A673 (cell line): ENCODE measurements around the gene RAB3B. TPM values are rescaled to one million over a fixed set of nuclear protein-coding genes. Genes with fewer than 3 reads are reported as not detected.
A peak's percentile ranks its signal among the peaks of the same experiment; 100 is the strongest.
"Not testable (repeated sequence)": the region's sequence is repeated elsewhere in the genome, so short reads cannot be mapped to it uniquely, and the experiment has no call there.

Source experiments
- BruUV-seq: library from RNA; stranded (reverse); fragments of 400-500 nt; replicated peaks from 2 replicates; lab custom pipeline; 2021; lab: Mats Ljungman, UMichigan
- CTCF ChIA-PET: fragments of 300-600 bp; sonication (Branson Sonifier 250); formaldehyde crosslinking; loops from one replicate; lab custom pipeline; 2022; ENCODE audit warnings: antibody characterized with exemption; lab: Charles Lee
- POLR2A ChIA-PET: fragments of 300-600 bp; sonication (Branson Sonifier 250); formaldehyde crosslinking; loops from one replicate; lab custom pipeline; 2022; ENCODE audit warnings: antibody characterized with exemption; ENCODE audit not compliant: low non-redundant PET; lab: Charles Lee
- DNase-seq: peaks from one replicate; pipeline ENCODE4 v3.0.0-alpha.2; 2015; ENCODE audit warnings: low spot score
- H3K27ac ChIP-seq: fragments of 200-600 bp; sonication (generic); 2 replicates; pipeline ENCODE4 v1.5.1; 2016; ENCODE audit warnings: mixed run types, low read depth, mild to moderate bottlenecking, mixed read lengths, antibody characterized with exemption, low read length; ENCODE audit not compliant: poor library complexity, severe bottlenecking
- H3K27me3 ChIP-seq: fragments of 200-600 bp; sonication (generic); replicated peaks from 2 replicates; pipeline ENCODE4 v1.6.1; 2017; ENCODE audit warnings: mixed run types, low read depth, mild to moderate bottlenecking, mixed read lengths, antibody characterized with exemption, low read length; ENCODE audit not compliant: insufficient read depth, poor library complexity
- H3K36me3 ChIP-seq: fragments of 200-600 bp; sonication (generic); 2 replicates; pipeline ENCODE4 v1.6.1; 2016; ENCODE audit warnings: mixed run types, mild to moderate bottlenecking, mixed read lengths, antibody characterized with exemption, low read length; ENCODE audit not compliant: insufficient read depth, poor library complexity, severe bottlenecking
- H3K4me1 ChIP-seq: fragments of 200-600 bp; sonication (generic); 2 replicates; pipeline ENCODE4 v1.6.1; 2017; ENCODE audit warnings: mixed run types, mild to moderate bottlenecking, mixed read lengths, antibody characterized with exemption, low read length; ENCODE audit not compliant: insufficient read depth, poor library complexity, severe bottlenecking
- H3K4me3 ChIP-seq: fragments of 200-600 bp; sonication (generic); 2 replicates; pipeline ENCODE4 v1.5.1; 2016; ENCODE audit warnings: low read depth, mixed run types, mild to moderate bottlenecking, mixed read lengths, low read length; ENCODE audit not compliant: poor library complexity, severe bottlenecking
- H3K9me3 ChIP-seq: fragments of 200-600 bp; sonication (generic); 2 replicates; pipeline ENCODE4 v1.6.1; 2016; ENCODE audit warnings: mixed run types, low read depth, mild to moderate bottlenecking, mixed read lengths, antibody characterized with exemption, low read length; ENCODE audit not compliant: poor library complexity, severe bottlenecking
- CTCF ChIP-seq: fragments of 300-800, 200-600 bp; sonication (generic); conservative IDR thresholded peaks from 2 replicates; pipeline ENCODE4 v1.5.1; 2017; ENCODE audit warnings: low read depth, mild to moderate bottlenecking, antibody characterized with exemption, low read length, moderate library complexity, mixed read lengths
- EZH2 ChIP-seq: fragments of 200-600 bp; sonication (generic); IDR thresholded peaks from 2 replicates; pipeline ENCODE4 v1.6.1; 2017; ENCODE audit warnings: borderline replicate concordance, low read depth, mild to moderate bottlenecking, mixed read lengths, antibody characterized with exemption, low read length; ENCODE audit not compliant: poor library complexity, severe bottlenecking
- intact Hi-C: fragments of 100-400 bp; cut with micrococcal nuclease; formaldehyde crosslinking; loops from one replicate; pipeline ENCODE4 v1.10.0; 2022; ENCODE audit not compliant: unreplicated experiment
- total RNA-seq: library from RNA; stranded (reverse); gene quantifications from 2 replicates; pipeline ENCODE4 v1.2.3, GENCODE V29; 2021

The RAB3B gene
- total RNA-seq, 1 experiment from 2014 or later: 25.5 TPM

GRCh38 chr1:52033190-52034049 lies 42.9 kb upstream of the RAB3B start, which contains the start of gene KTI12:
Gene KTI12 (minus strand): TSS chr1:52033810. CDS start chr1:52033761, 49 bp downstream.
- POLR2A ChIA-PET: no interaction called here
- intact Hi-C loops: no loop called here

GRCh38 chr1:52032785-52033131 lies 42.3 kb upstream of the RAB3B start:
- Histone ChIP-seq H3K4me1 (peaks cover 17% of the 10 kb centered on the region), H3K27me3 (no peaks in the 10 kb centered on the region), H3K4me3 (peak overlapping the region; percentile 81), H3K36me3 (no peaks in the 10 kb centered on the region), H3K9me3 (no peaks in the 10 kb centered on the region), H3K27ac (peak overlapping the region; percentile 84)
- intact Hi-C loops: no loop called here
- CTCF ChIA-PET: no interaction called here
- POLR2A ChIA-PET: no interaction called here
- DNase-seq: peak; percentile 20
- no TSS peak for BruUV-seq
- TF ChIP-seq CTCF: no peak
- TF ChIP-seq EZH2: no peak

More at GRCh38 chr1:52033190-52034049, 42.9 kb upstream of the RAB3B start, which contains the start of gene KTI12:
- DNase-seq: peak; percentile 96
- TF ChIP-seq CTCF (no peak), EZH2 (no peak)
- peaks cover 3% of the 10 kb centered on the region for H3K36me3 ChIP-seq
- CTCF ChIA-PET: no interaction called here
- H3K4me1 ChIP-seq: peaks cover 17% of the 10 kb centered on the region
- BruUV-seq: no TSS peak
- peak within 1 kb of the TSS; percentile 84 for H3K27ac ChIP-seq
- H3K27me3 ChIP-seq: no peaks in the 10 kb centered on the region
- peak within 1 kb of the TSS; percentile 81 for H3K4me3 ChIP-seq
- no peaks in the 10 kb centered on the region for H3K9me3 ChIP-seq

- CTCF ChIA-PET: no interaction called here
- H3K9me3 ChIP-seq: no peaks in the 10 kb centered on the region
- BruUV-seq: TSS peak; percentile 55
- peak overlapping the region; percentile 84 for H3K27ac ChIP-seq
- H3K4me1 ChIP-seq: peaks cover 17% of the 10 kb centered on the region
- POLR2A ChIA-PET: no interaction called here
- no peaks in the 10 kb centered on the region for H3K36me3 ChIP-seq
- TF ChIP-seq CTCF (no peak), EZH2 (no peak)
- DNase-seq: no peak
- H3K4me3 ChIP-seq: peak overlapping the region; percentile 81
- intact Hi-C loops: no loop called here
- no peaks in the 10 kb centered on the region for H3K27me3 ChIP-seq
These were observed 41.8 kb upstream of the RAB3B start for GRCh38 chr1:52032124-52032784.

GRCh38 chr1:52028839-52029238 lies 38.3 kb upstream of the RAB3B start:
- POLR2A ChIA-PET, CTCF ChIA-PET, BruUV-seq, H3K9me3 ChIP-seq, H3K27me3 ChIP-seq, DNase-seq, H3K27ac ChIP-seq, H3K4me3 ChIP-seq, intact Hi-C loops: not testable (repeated sequence)
- Histone ChIP-seq H3K4me1 (peaks cover 13% of the 10 kb centered on the region), H3K36me3 (peaks cover 15% of the 10 kb centered on the region)
